T-helper 2 cell treated with Interferon-gamma antibody and Interleukin-4, amounts not matched to agents 5 μg/mL and 100 μg/mL, for 36 hours (primary cell): ENCODE data around the gene SCAMP1.

Experiments used
- DNase-seq: peaks from one replicate; pipeline ENCODE4 v3.0.0; 2021; ENCODE audit warnings: low spot score
- H3K27ac Mint-ChIP-seq: one replicate; pipeline ENCODE4 v1.8.0; 2021; ENCODE audit warnings: mild to moderate bottlenecking, mixed read lengths
- H3K27me3 Mint-ChIP-seq: one replicate; pipeline ENCODE4 v1.8.0; 2021; ENCODE audit warnings: low read depth, mixed read lengths
- H3K36me3 Mint-ChIP-seq: one replicate; pipeline ENCODE4 v1.8.0; 2021; ENCODE audit warnings: low read depth, mixed read lengths
- H3K4me1 Mint-ChIP-seq: one replicate; pipeline ENCODE4 v1.8.0; 2021; ENCODE audit warnings: low read depth, mixed read lengths
- H3K4me3 Mint-ChIP-seq: one replicate; pipeline ENCODE4 v1.8.0; 2022; ENCODE audit warnings: mild to moderate bottlenecking, moderate library complexity, mixed read lengths
- H3K9me3 Mint-ChIP-seq: one replicate; pipeline ENCODE4 v1.8.0; 2021; ENCODE audit warnings: mixed read lengths

Gene SCAMP1

GRCh38 chr5:78475370-78475769 is 115.0 kb downstream of the SCAMP1 start:
- Mint-ChIP-seq H3K27me3 (no peaks in the 10 kb centered on the region), H3K9me3 (no peaks in the 10 kb centered on the region), H3K4me3 (no peak overlapping the region), H3K27ac (no peak overlapping the region), H3K36me3 (no peaks in the 10 kb centered on the region), H3K4me1 (no peaks in the 10 kb centered on the region)
- no peak for DNase-seq

GRCh38 chr5:78476795-78477194 is 116.4 kb downstream of the SCAMP1 start:
- no peaks in the 10 kb centered on the region for H3K4me1 Mint-ChIP-seq

GRCh38 chr5:78482948-78483347 is 122.5 kb downstream of the SCAMP1 start:
- no peak for DNase-seq
- no peak overlapping the region for H3K4me3 Mint-ChIP-seq
- H3K27me3 Mint-ChIP-seq = no peaks in the 10 kb centered on the region
- H3K9me3 Mint-ChIP-seq = no peaks in the 10 kb centered on the region
- H3K36me3 Mint-ChIP-seq = no peaks in the 10 kb centered on the region
- no peak overlapping the region for H3K27ac Mint-ChIP-seq
- peaks cover 11% of the 10 kb centered on the region for H3K4me1 Mint-ChIP-seq

More at GRCh38 chr5:78476795-78477194, 116.4 kb downstream of the SCAMP1 start:
- no peaks in the 10 kb centered on the region for H3K27me3 Mint-ChIP-seq
- no peaks in the 10 kb centered on the region for H3K9me3 Mint-ChIP-seq
- H3K27ac Mint-ChIP-seq = no peak overlapping the region
- H3K4me3 Mint-ChIP-seq = no peak overlapping the region
- no peaks in the 10 kb centered on the region for H3K36me3 Mint-ChIP-seq
- no peak for DNase-seq

- H3K4me3 Mint-ChIP-seq = no peak overlapping the region
Observed at GRCh38 chr5:78483809-78484521, 123.5 kb downstream of the SCAMP1 start.

GRCh38 chr5:78486218-78486617 is 125.8 kb downstream of the SCAMP1 start:
- Mint-ChIP-seq H3K27me3 (no peaks in the 10 kb centered on the region), H3K4me3 (no peak overlapping the region), H3K36me3 (peaks cover 2% of the 10 kb centered on the region), H3K9me3 (no peaks in the 10 kb centered on the region), H3K4me1 (peaks cover 11% of the 10 kb centered on the region), H3K27ac (no peak overlapping the region)
- no peak for DNase-seq

More at GRCh38 chr5:78483809-78484521, 123.5 kb downstream of the SCAMP1 start:
- H3K4me1 Mint-ChIP-seq = peaks cover 11% of the 10 kb centered on the region
- no peaks in the 10 kb centered on the region for H3K27me3 Mint-ChIP-seq
- DNase-seq = no peak
- H3K27ac Mint-ChIP-seq = peak overlapping the region; percentile 21
- no peaks in the 10 kb centered on the region for H3K36me3 Mint-ChIP-seq
- H3K9me3 Mint-ChIP-seq = no peaks in the 10 kb centered on the region

- H3K9me3 Mint-ChIP-seq = no peaks in the 10 kb centered on the region
- no peak for DNase-seq
- no peak overlapping the region for H3K4me3 Mint-ChIP-seq
- peaks cover 2% of the 10 kb centered on the region for H3K36me3 Mint-ChIP-seq
- peaks cover 11% of the 10 kb centered on the region for H3K4me1 Mint-ChIP-seq
- no peaks in the 10 kb centered on the region for H3K27me3 Mint-ChIP-seq
- no peak overlapping the region for H3K27ac Mint-ChIP-seq
Observed at GRCh38 chr5:78487846-78488245, 127.4 kb downstream of the SCAMP1 start.

- H3K27ac Mint-ChIP-seq = no peak overlapping the region
- H3K4me3 Mint-ChIP-seq = no peak overlapping the region
Observed at GRCh38 chr5:78490709-78491485, 130.5 kb downstream of the SCAMP1 start.

GRCh38 chr5:78492224-78492623 is 131.8 kb downstream of the SCAMP1 start:
- no peaks in the 10 kb centered on the region for H3K4me1 Mint-ChIP-seq
- no peak overlapping the region for H3K4me3 Mint-ChIP-seq
- no peak for DNase-seq
- H3K9me3 Mint-ChIP-seq = no peaks in the 10 kb centered on the region
- no peak overlapping the region for H3K27ac Mint-ChIP-seq
- no peaks in the 10 kb centered on the region for H3K27me3 Mint-ChIP-seq
- peaks cover 2% of the 10 kb centered on the region for H3K36me3 Mint-ChIP-seq

More at GRCh38 chr5:78490709-78491485, 130.5 kb downstream of the SCAMP1 start:
- no peak for DNase-seq
- H3K27me3 Mint-ChIP-seq = no peaks in the 10 kb centered on the region
- peaks cover 2% of the 10 kb centered on the region for H3K36me3 Mint-ChIP-seq
- H3K9me3 Mint-ChIP-seq = no peaks in the 10 kb centered on the region
- H3K4me1 Mint-ChIP-seq = no peaks in the 10 kb centered on the region

- no peak overlapping the region for H3K4me3 Mint-ChIP-seq
- no peaks in the 10 kb centered on the region for H3K9me3 Mint-ChIP-seq
- H3K36me3 Mint-ChIP-seq = peaks cover 2% of the 10 kb centered on the region
- no peak overlapping the region for H3K27ac Mint-ChIP-seq
- H3K27me3 Mint-ChIP-seq = no peaks in the 10 kb centered on the region
- DNase-seq = no peak
- H3K4me1 Mint-ChIP-seq = no peaks in the 10 kb centered on the region
Observed at GRCh38 chr5:78492650-78493049, 132.2 kb downstream of the SCAMP1 start.

- Mint-ChIP-seq H3K9me3 (no peaks in the 10 kb centered on the region), H3K4me3 (no peak overlapping the region), H3K36me3 (no peaks in the 10 kb centered on the region), H3K27me3 (peaks cover 14% of the 10 kb centered on the region), H3K4me1 (no peaks in the 10 kb centered on the region), H3K27ac (no peak overlapping the region)
- DNase-seq = no peak
Observed at GRCh38 chr5:78495800-78496199, 135.4 kb downstream of the SCAMP1 start.

GRCh38 chr5:78496373-78496772 is 136.0 kb downstream of the SCAMP1 start:
- Mint-ChIP-seq H3K36me3 (no peaks in the 10 kb centered on the region), H3K4me3 (no peak overlapping the region), H3K4me1 (no peaks in the 10 kb centered on the region), H3K27ac (no peak overlapping the region), H3K9me3 (no peaks in the 10 kb centered on the region), H3K27me3 (peaks cover 20% of the 10 kb centered on the region)
- no peak for DNase-seq

GRCh38 chr5:78497573-78498533 is 137.4 kb downstream of the SCAMP1 start:
- Mint-ChIP-seq H3K27me3 (peaks cover 33% of the 10 kb centered on the region), H3K9me3 (no peaks in the 10 kb centered on the region), H3K36me3 (no peaks in the 10 kb centered on the region), H3K27ac (no peak overlapping the region), H3K4me1 (no peaks in the 10 kb centered on the region), H3K4me3 (no peak overlapping the region)
- no peak for DNase-seq

GRCh38 chr5:78499485-78499884 is 139.1 kb downstream of the SCAMP1 start:
- Mint-ChIP-seq H3K36me3 (no peaks in the 10 kb centered on the region), H3K4me1 (no peaks in the 10 kb centered on the region), H3K9me3 (no peaks in the 10 kb centered on the region), H3K27ac (no peak overlapping the region), H3K4me3 (no peak overlapping the region), H3K27me3 (peaks cover 41% of the 10 kb centered on the region)
- DNase-seq = no peak
